ENCODE results near the gene PNCK.

The PNCK gene

GRCh38 chrX:153642051-153642654 lies 31.5 kb downstream of the PNCK start:
- DNase-seq (ENCODE audit: low read depth in 2 of 2), result no peak

GRCh38 chrX:153641627-153642026 lies 32.0 kb downstream of the PNCK start:
- no peak for DNase-seq (ENCODE audit: low read depth in 2 of 2)

GRCh38 chrX:153640736-153641575 lies 32.7 kb downstream of the PNCK start:
- no peak for DNase-seq (ENCODE audit: low read depth in 2 of 2)

GRCh38 chrX:153640045-153640686 lies 33.4 kb downstream of the PNCK start:
- DNase-seq (ENCODE audit: low read depth in 2 of 2), result no peak

GRCh38 chrX:153639177-153640044 lies 34.2 kb downstream of the PNCK start:
- DNase-seq (ENCODE audit: low read depth in 2 of 2), result no peak

- DNase-seq (ENCODE audit: low read depth in 2 of 2), result no peak
Measured at GRCh38 chrX:153638436-153639176, 35.0 kb downstream of the PNCK start.

- no peak for DNase-seq (ENCODE audit: low read depth in 2 of 2)
Measured at GRCh38 chrX:153638041-153638371, 35.6 kb downstream of the PNCK start.

- DNase-seq (ENCODE audit: low read depth in 2 of 2), result no peak
Measured at GRCh38 chrX:153637121-153638040, 36.2 kb downstream of the PNCK start.

GRCh38 chrX:153636716-153637115 lies 36.9 kb downstream of the PNCK start:
- no peak for DNase-seq (ENCODE audit: low read depth in 2 of 2)

GRCh38 chrX:153635788-153636668 lies 37.6 kb downstream of the PNCK start:
- no peak for DNase-seq (ENCODE audit: low read depth in 2 of 2)

- DNase-seq (ENCODE audit: low read depth in 2 of 2), result no peak
Measured at GRCh38 chrX:153635388-153635787, 38.2 kb downstream of the PNCK start.

GRCh38 chrX:153634832-153635231 lies 38.8 kb downstream of the PNCK start:
- DNase-seq (ENCODE audit: low read depth in 2 of 2), result no peak

- DNase-seq (ENCODE audit: low read depth in 2 of 2), result no peak
Measured at GRCh38 chrX:153634236-153634635, 39.4 kb downstream of the PNCK start.

GRCh38 chrX:153633607-153634180 lies 39.9 kb downstream of the PNCK start:
- DNase-seq (ENCODE audit: low read depth in 2 of 2), result no peak

GRCh38 chrX:153633048-153633447 lies 40.6 kb downstream of the PNCK start:
- DNase-seq (ENCODE audit: low read depth in 2 of 2), result no peak

- no peak for DNase-seq (ENCODE audit: low read depth in 2 of 2)
Measured at GRCh38 chrX:153632595-153632946, 41.0 kb downstream of the PNCK start.

GRCh38 chrX:153631907-153632594 lies 41.6 kb downstream of the PNCK start:
- DNase-seq (ENCODE audit: low read depth in 2 of 2), result no peak

- DNase-seq (ENCODE audit: low read depth in 2 of 2), result no peak
Measured at GRCh38 chrX:153631346-153631745, 42.3 kb downstream of the PNCK start.
